ENCODE results near the gene VCAN. TPM values are rescaled to one million over a fixed set of nuclear protein-coding genes. Genes with fewer than 3 reads are reported as not detected.

VCAN gene
- total and polyA plus RNA-seq, 2 donors from 2014 or later = 2.1 to 226 TPM

DNA sequence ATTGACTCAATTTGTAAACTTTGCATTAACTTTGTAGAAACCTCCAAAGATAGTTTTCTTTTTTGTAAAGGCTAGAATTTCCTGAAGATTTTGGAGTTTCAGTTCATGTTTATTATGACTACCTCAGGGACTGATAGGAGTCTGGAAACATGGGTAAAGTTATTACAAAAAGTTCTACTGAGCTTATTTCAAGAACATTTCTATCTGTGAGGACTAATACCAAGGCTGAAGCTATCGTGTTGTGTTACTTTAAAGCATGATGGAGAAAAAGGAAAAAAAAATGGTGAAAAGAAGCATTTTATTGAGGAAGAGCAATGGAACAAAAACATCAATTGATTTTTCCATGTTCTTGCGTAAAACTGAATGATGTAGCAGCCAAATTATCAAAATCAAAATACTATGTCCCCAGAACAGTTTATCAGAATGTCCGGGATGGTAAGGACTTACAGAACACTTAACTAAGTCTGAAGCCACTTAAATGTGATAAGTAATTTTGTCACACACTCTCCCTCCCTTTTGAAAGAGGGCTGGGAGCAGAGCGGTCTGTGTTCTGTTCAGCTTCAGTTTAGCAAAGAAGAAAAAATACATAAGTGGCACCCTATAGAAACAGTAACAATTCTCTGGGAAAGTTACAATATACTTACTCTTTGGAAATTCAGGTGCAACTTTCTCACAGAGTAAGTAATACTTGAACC is 25.1 kb upstream of the VCAN start:
- no peaks in the 10 kb centered on the region for H3K4me1 ChIP-seq (ENCODE audit: control insufficient read depth in 2 of 3, insufficient read depth in 2 of 3, low read depth in 1 of 3, low read length in 3 of 3)
- TF ChIP-seq, protein P1, sequence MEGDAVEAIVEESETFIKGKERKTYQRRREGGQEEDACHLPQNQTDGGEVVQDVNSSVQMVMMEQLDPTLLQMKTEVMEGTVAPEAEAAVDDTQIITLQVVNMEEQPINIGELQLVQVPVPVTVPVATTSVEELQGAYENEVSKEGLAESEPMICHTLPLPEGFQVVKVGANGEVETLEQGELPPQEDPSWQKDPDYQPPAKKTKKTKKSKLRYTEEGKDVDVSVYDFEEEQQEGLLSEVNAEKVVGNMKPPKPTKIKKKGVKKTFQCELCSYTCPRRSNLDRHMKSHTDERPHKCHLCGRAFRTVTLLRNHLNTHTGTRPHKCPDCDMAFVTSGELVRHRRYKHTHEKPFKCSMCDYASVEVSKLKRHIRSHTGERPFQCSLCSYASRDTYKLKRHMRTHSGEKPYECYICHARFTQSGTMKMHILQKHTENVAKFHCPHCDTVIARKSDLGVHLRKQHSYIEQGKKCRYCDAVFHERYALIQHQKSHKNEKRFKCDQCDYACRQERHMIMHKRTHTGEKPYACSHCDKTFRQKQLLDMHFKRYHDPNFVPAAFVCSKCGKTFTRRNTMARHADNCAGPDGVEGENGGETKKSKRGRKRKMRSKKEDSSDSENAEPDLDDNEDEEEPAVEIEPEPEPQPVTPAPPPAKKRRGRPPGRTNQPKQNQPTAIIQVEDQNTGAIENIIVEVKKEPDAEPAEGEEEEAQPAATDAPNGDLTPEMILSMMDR (IDR thresholded peaks at IDR 0.05; ENCODE audit: borderline replicate concordance, extremely low read depth, insufficient read depth) = no peak
- FAIRE-seq (no peak), DNase-seq (no peak)
- no peaks in the 10 kb centered on the region for H3K36me3 ChIP-seq (ENCODE audit: control insufficient read depth in 2 of 3, insufficient read depth in 3 of 3, low read length in 3 of 3)
- H3K27me3 ChIP-seq (ENCODE audit: control insufficient read depth, insufficient read depth, low read length) = no peaks in the 10 kb centered on the region
- H3K9ac ChIP-seq (ENCODE audit: low read length in 3 of 3) = no peak overlapping the region
- intact Hi-C loops (cut with DNase I) = no loop called here
- no peaks in the 10 kb centered on the region for H3K9me3 ChIP-seq (ENCODE audit: control insufficient read depth in 2 of 3, insufficient read depth in 1 of 3, low read length in 3 of 3)
- no peak overlapping the region for H3K27ac ChIP-seq (ENCODE audit: low read depth in 2 of 2, low read length in 2 of 2)
- H3K4me3 ChIP-seq (ENCODE audit: low read length in 3 of 3) = no peak overlapping the region

DNA sequence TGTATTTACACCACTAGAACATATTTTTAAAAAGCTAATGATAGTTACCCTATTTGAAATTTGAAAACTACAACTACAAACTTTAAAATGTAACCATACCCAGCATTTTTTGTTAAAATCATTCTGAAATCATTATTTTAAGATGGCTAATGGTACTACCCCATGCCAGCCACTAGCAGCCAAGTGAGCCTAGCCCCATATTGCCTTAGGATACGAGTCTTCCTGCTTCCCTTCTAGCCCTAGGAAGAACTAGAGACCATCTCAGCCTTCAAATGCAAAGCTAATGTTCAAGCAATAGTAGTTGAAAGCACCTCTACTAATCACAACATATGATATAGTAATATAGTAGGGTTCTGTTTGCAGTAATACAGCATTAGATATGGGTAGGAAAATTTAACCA is 24.0 kb upstream of the VCAN start:
- Histone ChIP-seq H3K4me1 (ENCODE audit: control insufficient read depth in 2 of 3, insufficient read depth in 2 of 3, low read depth in 1 of 3, low read length in 3 of 3) (no peaks in the 10 kb centered on the region), H3K27ac (ENCODE audit: low read depth in 2 of 2, low read length in 2 of 2) (no peak overlapping the region), H3K4me3 (ENCODE audit: low read length in 3 of 3) (no peak overlapping the region), H3K27me3 (ENCODE audit: control insufficient read depth, insufficient read depth, low read length) (no peaks in the 10 kb centered on the region), H3K9ac (ENCODE audit: low read length in 3 of 3) (no peak overlapping the region), H3K36me3 (ENCODE audit: control insufficient read depth in 2 of 3, insufficient read depth in 3 of 3, low read length in 3 of 3) (no peaks in the 10 kb centered on the region), H3K9me3 (ENCODE audit: control insufficient read depth in 2 of 3, insufficient read depth in 1 of 3, low read length in 3 of 3) (no peaks in the 10 kb centered on the region)
- TF ChIP-seq, protein P1 (IDR thresholded peaks at IDR 0.05; ENCODE audit: borderline replicate concordance, extremely low read depth, insufficient read depth) = no peak
- no peak for FAIRE-seq
- no peak for DNase-seq
- intact Hi-C loops (cut with DNase I) = no loop called here

DNA sequence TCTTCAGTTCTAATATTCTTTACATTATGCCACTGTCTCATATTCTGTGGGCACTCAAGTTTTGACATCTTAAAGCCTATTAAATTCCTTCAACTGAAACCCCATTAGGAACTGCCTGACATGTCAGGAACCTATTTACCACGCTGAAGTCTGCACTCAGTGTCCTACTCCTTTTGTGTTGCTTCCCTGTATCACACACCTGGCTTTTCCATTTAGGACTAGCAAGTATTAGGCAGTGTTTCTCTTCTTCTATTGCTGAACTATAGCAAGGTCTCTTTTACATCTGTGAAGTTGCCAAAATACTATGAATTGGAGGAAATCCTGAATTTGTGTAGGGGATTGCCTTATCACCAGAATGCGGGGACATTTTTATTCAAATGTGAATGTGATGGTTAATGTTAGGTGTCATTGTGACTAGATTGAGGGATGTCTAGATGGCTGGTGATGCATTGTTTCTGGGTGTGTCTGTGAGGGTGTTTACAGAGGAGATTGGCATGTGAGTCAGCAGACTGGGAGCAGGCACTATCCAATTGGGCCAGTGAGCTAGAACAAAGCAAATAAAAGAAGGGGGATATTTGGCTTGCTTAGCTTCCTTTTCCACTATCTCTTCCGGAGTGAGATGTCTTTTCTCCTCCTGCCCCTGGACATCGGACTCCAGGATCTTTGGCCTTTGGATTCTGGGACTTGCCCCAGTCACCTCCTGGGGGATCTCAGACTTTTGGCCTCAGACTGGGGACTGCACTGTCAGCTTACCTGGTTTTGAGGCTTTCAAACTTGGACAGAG is 21.2 kb upstream of the VCAN start:
- FAIRE-seq (no peak), DNase-seq (peak in 1 of 5 donors; percentile 9)
- no peak overlapping the region for H3K4me3 ChIP-seq (ENCODE audit: low read length in 3 of 3)
- H3K27me3 ChIP-seq (ENCODE audit: control insufficient read depth, insufficient read depth, low read length) = no peaks in the 10 kb centered on the region
- no peaks in the 10 kb centered on the region for H3K36me3 ChIP-seq (ENCODE audit: control insufficient read depth in 2 of 3, insufficient read depth in 3 of 3, low read length in 3 of 3)
- intact Hi-C loops (cut with DNase I) = no loop called here
- no peak overlapping the region for H3K9ac ChIP-seq (ENCODE audit: low read length in 3 of 3)
- H3K27ac ChIP-seq (ENCODE audit: low read depth in 2 of 2, low read length in 2 of 2) = no peak overlapping the region
- peaks cover 0 to 9% (median 0%) of the 10 kb centered on the region in 3 donors for H3K9me3 ChIP-seq (ENCODE audit: control insufficient read depth in 2 of 3, insufficient read depth in 1 of 3, low read length in 3 of 3)
- TF ChIP-seq, protein P1 (IDR thresholded peaks at IDR 0.05; ENCODE audit: borderline replicate concordance, extremely low read depth, insufficient read depth) = no peak
- no peaks in the 10 kb centered on the region for H3K4me1 ChIP-seq (ENCODE audit: control insufficient read depth in 2 of 3, insufficient read depth in 2 of 3, low read depth in 1 of 3, low read length in 3 of 3)

All from kidney (tissue), 14 donors.